ENCODE results near the gene LRP2. TPM values are rescaled to one million over a fixed set of nuclear protein-coding genes. Genes with fewer than 3 reads are reported as not detected.
"Not testable (repeated sequence)": the region's sequence is repeated elsewhere in the genome, so short reads cannot be mapped to it uniquely, and the experiment has no call there.

Gene LRP2
- total RNA-seq, result under 1 TPM; 0.24 to 0.66 (median 0.38) TPM
- 0.16 TPM for polyA plus RNA-seq
- long read RNA-seq, donor 1, result 0 reads
- long read RNA-seq, donor 2, result 0 reads
- long read RNA-seq, donor 3, partial matches to known transcripts, result 0 of 1 reads
- long read RNA-seq, donor 3, other reads (novel, unspliced or antisense), result 1 of 1 reads
- long read RNA-seq, donor 4, result 0 reads

DNA sequence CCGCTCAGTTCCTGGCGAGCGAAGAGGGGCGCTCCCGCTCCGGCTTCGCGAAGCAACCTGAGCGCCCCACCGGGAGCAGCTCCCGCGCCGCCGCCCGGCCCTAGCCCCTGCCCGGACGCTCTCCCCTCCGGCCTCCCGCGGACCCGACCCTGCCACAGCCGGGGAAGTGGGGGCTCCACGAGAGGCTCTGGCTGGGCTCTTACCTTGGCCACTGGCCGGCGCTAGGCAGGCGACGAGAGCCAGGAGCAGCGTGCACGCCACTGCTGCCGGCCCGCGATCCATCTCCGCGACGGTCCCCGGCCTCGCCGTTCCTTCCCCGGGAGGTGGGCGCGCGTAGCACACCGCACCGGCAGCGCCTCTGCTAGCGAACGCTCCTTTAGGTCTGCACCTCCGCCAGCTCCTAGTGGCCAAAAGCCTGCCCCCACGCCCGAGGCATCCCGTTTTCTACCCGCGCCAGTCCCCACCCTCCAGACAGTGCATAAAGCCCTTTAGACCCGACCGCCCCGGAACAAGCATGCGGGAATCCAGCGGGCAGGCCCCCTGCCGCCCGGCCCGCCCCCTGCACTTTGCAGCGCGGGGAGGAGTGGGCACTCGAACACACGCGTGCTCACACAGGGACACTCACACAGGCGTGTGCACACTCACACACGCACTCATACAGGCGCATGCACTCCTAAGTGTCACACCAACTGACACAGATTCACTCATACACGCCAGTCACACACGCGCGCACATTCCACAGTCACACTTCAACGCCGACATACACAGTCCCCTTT, at the start of gene LRP2:
Gene LRP2 (minus strand): TSS at position 417 of the 776 bp plus-strand sequence. CDS start 135 bp downstream, at position 282.
- no peaks in the 10 kb centered on the region for H3K9me3 ChIP-seq (ENCODE audit: control insufficient read depth, low read length)
- H3K27me3 ChIP-seq (ENCODE audit: control insufficient read depth, insufficient read depth), result no peaks in the 10 kb centered on the region
- H3K4me3 ChIP-seq (ENCODE audit: low read length), result peak within 1 kb of the TSS; percentile 59
- no peak within 1 kb of the TSS for H3K27ac ChIP-seq (ENCODE audit: low read length)
- under 1% methylated on average over 75 of the region's 75 CpGs for WGBS
- H3K4me1 ChIP-seq (ENCODE audit: control insufficient read depth, insufficient read depth, low read length), result no peaks in the 10 kb centered on the region
- ATAC-seq, result peak; percentile 10 to 33
- intact Hi-C loops (cut with DNase I), result no loop called here
- peak in 2 of 3 donors; percentile 40 to 45 for DNase-seq

GRCh38 chr2:169406891-169407290, 44.6 kb upstream of the LRP2 start:
- no peak for ATAC-seq
- Histone ChIP-seq H3K27me3 (ENCODE audit: control insufficient read depth, insufficient read depth) (no peaks in the 10 kb centered on the region), H3K4me3 (ENCODE audit: low read length) (no peak overlapping the region), H3K9me3 (ENCODE audit: control insufficient read depth, low read length) (no peaks in the 10 kb centered on the region), H3K27ac (ENCODE audit: low read length) (no peak overlapping the region), H3K4me1 (ENCODE audit: control insufficient read depth, insufficient read depth, low read length) (no peaks in the 10 kb centered on the region)
- DNase-seq, result no peak
- intact Hi-C loops (cut with DNase I), result no loop called here
- 87% methylated on average over 3 of the region's 3 CpGs for WGBS

GRCh38 chr2:169399491-169399890, 37.2 kb upstream of the LRP2 start:
- H3K4me3 ChIP-seq (ENCODE audit: low read length); H3K27ac ChIP-seq (ENCODE audit: low read length); DNase-seq; H3K27me3 ChIP-seq (ENCODE audit: control insufficient read depth, insufficient read depth); H3K9me3 ChIP-seq (ENCODE audit: control insufficient read depth, low read length); H3K4me1 ChIP-seq (ENCODE audit: control insufficient read depth, insufficient read depth, low read length); intact Hi-C loops (cut with DNase I); ATAC-seq: not testable (repeated sequence)
- WGBS, result 90% methylated on average over 13 of the region's 13 CpGs

DNA sequence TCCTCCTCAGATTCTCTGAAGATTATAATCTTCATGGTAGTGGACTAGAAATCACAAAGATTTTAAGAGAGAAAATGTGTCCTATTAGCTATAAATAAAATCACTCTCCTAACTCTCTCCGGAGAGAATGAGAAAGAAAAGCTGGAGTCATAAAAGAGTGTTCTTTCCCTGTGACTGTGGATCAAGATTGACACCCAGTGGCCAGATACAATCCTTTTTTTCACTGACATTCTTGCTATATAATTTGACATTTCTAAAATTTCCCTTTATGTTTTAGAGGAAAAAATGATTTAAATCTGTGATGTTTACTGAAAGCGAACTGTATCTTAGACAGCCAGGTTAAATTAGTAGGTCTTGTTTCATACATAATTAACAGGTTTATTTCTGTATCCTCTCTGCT, 35.4 kb upstream of the LRP2 start:
- Histone ChIP-seq H3K9me3 (ENCODE audit: control insufficient read depth, low read length) (no peaks in the 10 kb centered on the region), H3K4me1 (ENCODE audit: control insufficient read depth, insufficient read depth, low read length) (peaks cover 2% of the 10 kb centered on the region), H3K4me3 (ENCODE audit: low read length) (no peak overlapping the region), H3K27ac (ENCODE audit: low read length) (no peak overlapping the region), H3K27me3 (ENCODE audit: control insufficient read depth, insufficient read depth) (no peaks in the 10 kb centered on the region)
- intact Hi-C loops (cut with DNase I), result no loop called here
- ATAC-seq (no peak), DNase-seq (no peak)
- WGBS, result 51% methylated on average over 2 of the region's 2 CpGs

- intact Hi-C loops (cut with DNase I), result no loop called here
- no peaks in the 10 kb centered on the region for H3K27me3 ChIP-seq (ENCODE audit: control insufficient read depth, insufficient read depth)
- H3K27ac ChIP-seq (ENCODE audit: low read length), result no peak overlapping the region
- H3K4me3 ChIP-seq (ENCODE audit: low read length), result no peak overlapping the region
- H3K9me3 ChIP-seq (ENCODE audit: control insufficient read depth, low read length), result no peaks in the 10 kb centered on the region
- ATAC-seq (no peak), DNase-seq (no peak)
- WGBS, result 67% methylated on average over 9 of the region's 9 CpGs
- H3K4me1 ChIP-seq (ENCODE audit: control insufficient read depth, insufficient read depth, low read length), result peaks cover 2% of the 10 kb centered on the region
Measured at GRCh38 chr2:169395821-169396374, 33.6 kb upstream of the LRP2 start.

DNA sequence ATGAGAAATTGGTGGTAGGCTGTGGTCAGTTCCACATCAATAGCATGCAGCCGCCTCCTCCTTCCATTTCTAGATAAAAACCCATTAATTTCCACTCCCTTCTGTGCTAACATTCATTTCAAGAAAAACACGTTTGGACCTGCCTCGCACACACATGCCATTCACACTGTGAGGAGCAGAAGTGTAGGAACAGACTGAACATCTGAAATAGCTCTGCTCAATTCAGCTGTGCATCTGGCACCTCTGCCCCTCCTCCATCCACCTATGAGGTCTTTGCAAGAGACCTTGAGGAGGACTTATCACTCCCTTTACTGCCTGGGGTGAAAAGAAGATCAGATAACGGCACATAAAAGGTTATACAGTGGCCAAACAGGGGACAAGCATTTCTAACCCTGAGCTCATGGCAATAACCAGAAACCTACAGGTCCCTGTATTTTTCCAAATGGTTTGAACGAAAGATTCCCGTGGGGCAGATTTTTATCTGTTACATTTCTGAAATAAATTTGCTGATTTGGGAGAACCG, 30.8 kb upstream of the LRP2 start:
- Histone ChIP-seq H3K9me3 (ENCODE audit: control insufficient read depth, low read length) (no peaks in the 10 kb centered on the region), H3K4me1 (ENCODE audit: control insufficient read depth, insufficient read depth, low read length) (peaks cover 2% of the 10 kb centered on the region), H3K27ac (ENCODE audit: low read length) (no peak overlapping the region), H3K27me3 (ENCODE audit: control insufficient read depth, insufficient read depth) (no peaks in the 10 kb centered on the region), H3K4me3 (ENCODE audit: low read length) (no peak overlapping the region)
- 44% methylated on average over 7 of the region's 7 CpGs for WGBS
- ATAC-seq (no peak), DNase-seq (no peak)
- intact Hi-C loops (cut with DNase I), result no loop called here

- no peaks in the 10 kb centered on the region for H3K27me3 ChIP-seq (ENCODE audit: control insufficient read depth, insufficient read depth)
- intact Hi-C loops (cut with DNase I), result no loop called here
- H3K4me1 ChIP-seq (ENCODE audit: control insufficient read depth, insufficient read depth, low read length), result no peaks in the 10 kb centered on the region
- no peak for ATAC-seq
- no peak overlapping the region for H3K27ac ChIP-seq (ENCODE audit: low read length)
- no peak for DNase-seq
- no peaks in the 10 kb centered on the region for H3K9me3 ChIP-seq (ENCODE audit: control insufficient read depth, low read length)
- H3K4me3 ChIP-seq (ENCODE audit: low read length), result no peak overlapping the region
- WGBS, result 45% methylated on average over 1 of the region's 1 CpG
Measured at GRCh38 chr2:169391236-169391635, 28.9 kb upstream of the LRP2 start.

GRCh38 chr2:169388161-169388560, 25.8 kb upstream of the LRP2 start:
- no peaks in the 10 kb centered on the region for H3K9me3 ChIP-seq (ENCODE audit: control insufficient read depth, low read length)
- WGBS, result 67% methylated on average over 3 of the region's 3 CpGs

DNA sequence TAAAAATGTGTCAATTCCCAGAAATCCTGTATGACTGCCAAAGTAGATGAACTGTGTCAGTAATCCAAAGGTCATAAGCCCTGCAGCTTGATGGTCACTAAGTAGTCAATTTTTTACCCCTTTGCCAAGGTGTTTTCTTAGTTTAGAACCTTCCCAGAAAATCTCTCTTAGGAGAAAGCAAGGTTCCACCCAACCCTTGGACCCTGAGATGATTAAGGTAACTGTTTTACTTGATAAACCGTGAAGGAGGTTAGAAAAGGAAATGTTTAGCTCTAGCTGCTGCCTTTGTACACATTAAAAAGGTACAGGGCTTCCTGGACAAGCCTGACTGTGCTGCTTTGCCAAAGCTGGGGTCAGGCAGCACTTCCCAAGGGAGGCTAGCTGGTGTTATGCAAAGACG, 24.4 kb upstream of the LRP2 start:
- no peaks in the 10 kb centered on the region for H3K4me1 ChIP-seq (ENCODE audit: control insufficient read depth, insufficient read depth, low read length)
- H3K9me3 ChIP-seq (ENCODE audit: control insufficient read depth, low read length), result no peaks in the 10 kb centered on the region
- intact Hi-C loops (cut with DNase I), result no loop called here
- H3K27me3 ChIP-seq (ENCODE audit: control insufficient read depth, insufficient read depth), result no peaks in the 10 kb centered on the region
- no peak overlapping the region for H3K27ac ChIP-seq (ENCODE audit: low read length)
- H3K4me3 ChIP-seq (ENCODE audit: low read length), result no peak overlapping the region
- WGBS, result 38% methylated on average over 2 of the region's 2 CpGs
- ATAC-seq (no peak), DNase-seq (no peak)

More at GRCh38 chr2:169388161-169388560, 25.8 kb upstream of the LRP2 start:
- Histone ChIP-seq H3K27me3 (ENCODE audit: control insufficient read depth, insufficient read depth) (no peaks in the 10 kb centered on the region), H3K27ac (ENCODE audit: low read length) (no peak overlapping the region), H3K4me1 (ENCODE audit: control insufficient read depth, insufficient read depth, low read length) (no peaks in the 10 kb centered on the region), H3K4me3 (ENCODE audit: low read length) (no peak overlapping the region)
- ATAC-seq (no peak), DNase-seq (no peak)
- intact Hi-C loops (cut with DNase I), result no loop called here

DNA sequence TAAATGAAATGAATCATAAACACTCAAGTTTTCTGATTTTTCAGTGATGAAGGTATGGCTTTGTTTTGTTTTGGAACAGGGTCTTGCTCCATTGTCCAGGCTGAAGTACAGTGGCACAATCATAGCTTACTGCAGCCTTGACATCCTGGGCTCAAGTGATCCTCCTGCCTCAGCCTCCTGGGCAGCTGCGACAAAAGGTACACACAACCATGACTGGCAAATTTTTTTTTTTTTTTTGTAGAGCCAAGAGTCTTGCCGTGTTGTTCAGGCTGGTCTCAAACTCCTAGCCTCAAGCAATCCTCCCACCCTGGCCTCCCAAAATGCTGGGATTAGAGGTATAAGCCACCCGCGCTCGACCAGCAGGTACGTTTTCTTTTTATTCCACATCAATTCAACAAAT, 22.5 kb upstream of the LRP2 start:
- DNase-seq (no peak), ATAC-seq (no peak)
- no peaks in the 10 kb centered on the region for H3K27me3 ChIP-seq (ENCODE audit: control insufficient read depth, insufficient read depth)
- no peak overlapping the region for H3K27ac ChIP-seq (ENCODE audit: low read length)
- no peaks in the 10 kb centered on the region for H3K4me1 ChIP-seq (ENCODE audit: control insufficient read depth, insufficient read depth, low read length)
- 95% methylated on average over 6 of the region's 6 CpGs for WGBS
- no peak overlapping the region for H3K4me3 ChIP-seq (ENCODE audit: low read length)
- intact Hi-C loops (cut with DNase I), result no loop called here
- no peaks in the 10 kb centered on the region for H3K9me3 ChIP-seq (ENCODE audit: control insufficient read depth, low read length)

DNA sequence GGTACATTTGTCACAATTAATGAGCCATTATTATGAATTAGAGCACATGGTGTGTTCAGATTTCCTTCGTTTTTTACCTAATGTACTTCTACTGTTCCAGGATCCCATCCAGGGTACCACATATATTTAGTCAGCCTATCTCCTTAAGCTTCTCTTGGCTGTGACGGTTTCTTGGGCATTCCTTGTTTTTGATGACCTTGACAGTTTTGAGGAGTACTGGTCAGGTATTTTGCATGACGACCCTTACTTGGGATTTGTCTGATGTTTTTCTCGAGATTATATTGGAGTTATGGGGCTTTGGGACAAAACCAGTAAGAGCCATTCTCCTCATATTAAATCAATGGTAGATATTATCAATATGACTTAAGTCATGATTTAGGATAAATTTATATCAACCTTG, 10.2 kb upstream of the LRP2 start:
- 77% methylated on average over 4 of the region's 4 CpGs for WGBS
- ATAC-seq (no peak), DNase-seq (no peak)
- intact Hi-C loops (cut with DNase I), result no loop called here
- Histone ChIP-seq H3K4me3 (ENCODE audit: low read length) (no peak overlapping the region), H3K27me3 (ENCODE audit: control insufficient read depth, insufficient read depth) (no peaks in the 10 kb centered on the region), H3K27ac (ENCODE audit: low read length) (no peak overlapping the region), H3K9me3 (ENCODE audit: control insufficient read depth, low read length) (no peaks in the 10 kb centered on the region), H3K4me1 (ENCODE audit: control insufficient read depth, insufficient read depth, low read length) (no peaks in the 10 kb centered on the region)
